NCI-H2107 (cell line): ENCODE data around the gene PIM2.
"Not testable (repeated sequence)": the region's sequence is repeated elsewhere in the genome, so short reads cannot be mapped to it uniquely, and the experiment has no call there.

Experiments
- DNase-seq: peaks from one replicate; lab custom pipeline; 2025; lab: John Stamatoyannopoulos, UW

Gene PIM2

DNA sequence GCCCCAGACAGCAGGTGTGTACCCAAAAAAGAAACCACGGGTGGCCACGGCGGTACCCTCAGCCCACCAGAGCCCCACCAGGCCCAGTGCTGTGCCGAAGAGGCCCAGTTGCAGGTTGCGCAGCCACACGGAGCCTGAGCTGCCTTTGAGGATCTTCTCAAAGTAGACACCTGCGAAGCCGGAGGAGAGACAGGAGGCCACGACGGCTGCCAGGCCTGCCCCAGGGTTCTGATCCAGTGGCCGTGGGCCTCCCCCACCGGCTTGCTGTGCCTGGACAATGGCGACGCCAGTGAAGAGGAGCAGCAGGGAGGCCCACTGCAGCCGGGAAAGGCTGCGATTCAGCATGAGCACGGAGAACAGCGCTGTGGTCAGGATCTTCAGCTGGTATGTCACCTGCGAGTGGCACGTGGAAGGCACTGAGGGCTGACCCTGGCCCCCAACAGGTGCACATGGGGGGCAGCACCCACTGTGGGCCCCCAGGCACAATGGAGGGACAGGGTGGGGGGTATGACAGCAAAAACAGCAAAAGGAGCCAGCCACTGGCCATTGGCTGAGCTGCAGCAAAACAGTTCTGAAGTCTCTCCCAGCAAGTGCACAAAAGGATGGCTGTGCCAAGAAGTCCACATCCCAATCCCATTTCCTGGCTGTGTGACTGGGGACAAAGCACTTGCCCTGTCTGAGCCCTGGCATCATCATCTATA, 13.6 kb downstream of the PIM2 start:
- DNase-seq, result no peak

DNA sequence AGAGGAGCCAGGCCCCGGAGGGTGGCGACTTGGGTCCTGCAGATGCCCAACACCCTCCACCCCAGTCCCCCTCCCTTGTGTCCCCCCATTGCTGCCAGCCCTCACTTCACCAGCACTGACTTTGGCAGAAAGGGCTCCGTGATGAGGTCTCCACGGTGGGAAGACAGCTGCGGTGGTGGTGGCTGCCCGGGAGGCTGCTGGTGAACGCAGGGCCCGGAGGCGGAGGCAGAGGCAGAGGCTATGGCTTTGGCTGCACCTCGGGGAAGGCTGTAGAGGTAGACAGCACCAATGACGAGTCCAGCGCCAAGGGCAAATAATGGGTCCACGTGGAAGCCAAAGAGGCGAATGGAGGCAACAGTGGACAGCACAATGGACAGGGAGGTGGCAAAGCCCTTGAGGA, 14.2 kb downstream of the PIM2 start:
- no peak for DNase-seq

DNA sequence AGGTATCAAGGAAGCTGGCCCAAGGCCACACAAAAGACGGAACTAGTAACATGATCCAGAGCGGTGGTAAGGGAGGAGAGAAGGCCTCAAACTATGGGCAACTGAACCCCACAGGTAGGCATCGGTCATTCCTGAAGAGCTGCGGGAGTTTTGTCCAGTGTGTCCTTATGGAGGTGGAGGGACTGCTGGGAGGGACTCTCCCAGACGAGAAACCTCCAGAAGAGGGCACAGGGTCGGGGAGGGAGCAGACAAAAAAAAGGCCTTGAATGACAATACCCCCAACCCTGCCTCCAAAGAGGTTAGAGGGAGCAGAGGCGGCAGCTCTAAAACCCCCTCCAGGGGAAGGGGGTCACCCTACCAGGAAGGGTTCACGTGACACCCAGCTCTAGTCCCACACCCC, 14.6 kb downstream of the PIM2 start:
- no peak for DNase-seq

DNA sequence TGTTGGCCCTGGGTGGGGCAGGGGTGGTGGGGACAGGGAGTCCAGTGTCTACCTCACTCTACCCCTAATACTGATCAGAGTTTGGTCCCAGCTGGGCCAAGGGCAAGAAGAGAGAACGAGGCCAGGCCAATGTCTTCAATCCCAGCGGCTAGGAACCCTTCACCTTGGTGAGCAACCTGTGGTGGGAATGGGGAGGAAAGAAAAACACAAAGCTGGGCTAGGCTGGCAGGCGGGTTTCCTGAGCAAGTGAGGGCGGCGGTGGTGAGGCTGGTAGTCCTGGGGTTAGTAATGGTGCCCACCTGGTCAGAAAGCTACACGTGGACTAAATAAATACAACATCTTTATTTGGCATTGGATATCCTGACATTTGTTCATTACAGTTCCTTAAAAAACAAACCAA, 15.5 kb downstream of the PIM2 start:
- DNase-seq, result no peak

DNA sequence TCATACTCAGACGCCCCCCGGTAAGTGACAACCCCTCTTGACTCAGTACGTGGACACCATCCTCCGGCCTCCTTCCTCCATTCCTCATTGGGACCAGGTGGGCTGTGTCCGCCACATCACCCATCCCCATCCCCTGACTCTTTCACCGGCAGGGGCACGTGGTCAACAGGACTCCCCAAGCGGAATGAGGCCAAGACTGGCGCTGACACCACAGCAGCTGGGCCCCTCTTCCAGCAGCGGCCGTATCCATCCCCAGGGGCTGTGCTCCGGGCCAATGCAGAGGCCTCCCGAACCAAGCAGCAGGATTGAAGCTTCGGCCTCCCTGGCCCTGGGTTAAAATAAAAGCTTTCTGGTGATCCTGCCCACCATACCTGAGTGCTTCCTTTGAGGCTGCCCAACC, 16.0 kb downstream of the PIM2 start:
- DNase-seq, result no peak

DNA sequence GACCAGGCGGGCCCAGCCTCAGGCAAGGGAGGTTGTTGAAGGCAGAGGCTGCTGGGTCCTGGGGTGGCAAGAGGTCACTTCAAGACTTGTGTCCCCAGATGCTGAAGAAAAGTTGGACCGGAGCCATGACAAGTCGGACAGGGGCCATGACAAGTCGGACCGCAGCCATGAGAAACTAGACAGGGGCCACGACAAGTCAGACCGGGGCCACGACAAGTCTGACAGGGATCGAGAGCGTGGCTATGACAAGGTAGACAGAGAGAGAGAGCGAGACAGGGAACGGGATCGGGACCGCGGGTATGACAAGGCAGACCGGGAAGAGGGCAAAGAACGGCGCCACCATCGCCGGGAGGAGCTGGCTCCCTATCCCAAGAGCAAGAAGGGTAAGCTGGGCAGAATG, 16.7 kb downstream of the PIM2 start:
- DNase-seq, result no peak

DNA sequence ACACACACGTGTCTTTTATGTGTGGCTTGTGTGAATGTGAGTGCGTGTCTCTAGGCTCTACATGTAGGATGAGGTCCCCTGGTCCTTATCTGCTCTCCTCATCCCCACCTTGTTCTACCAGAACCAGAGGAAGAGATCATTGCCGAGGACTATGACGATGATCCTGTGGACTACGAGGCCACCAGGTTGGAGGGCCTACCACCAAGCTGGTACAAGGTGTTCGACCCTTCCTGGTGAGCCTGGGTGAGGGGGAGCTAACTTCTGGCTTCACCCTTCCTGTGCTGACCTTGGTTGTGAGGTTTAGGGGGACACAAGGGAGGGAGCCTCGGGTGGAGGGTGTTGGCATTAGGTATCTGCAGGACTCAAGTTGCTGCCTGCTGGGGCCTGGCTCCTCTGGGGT, 17.8 kb downstream of the PIM2 start:
- no peak for DNase-seq

DNA sequence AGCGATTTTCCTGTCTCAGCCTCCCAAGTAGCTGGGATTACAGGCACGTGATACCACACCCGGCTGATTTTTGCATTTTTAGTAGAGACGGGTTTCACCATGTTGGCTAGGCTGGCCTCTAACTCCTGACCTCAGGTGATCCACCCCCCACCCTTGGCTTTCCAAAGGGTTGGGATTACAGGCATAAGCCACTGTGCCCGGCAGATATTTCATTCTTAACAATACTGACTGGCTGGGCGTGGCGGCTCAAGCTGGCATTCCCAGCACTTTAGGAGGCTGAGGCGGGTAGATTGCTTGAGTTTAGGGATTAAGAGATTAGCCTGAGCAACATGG, 19.8 kb downstream of the PIM2 start:
- no peak for DNase-seq

DNA sequence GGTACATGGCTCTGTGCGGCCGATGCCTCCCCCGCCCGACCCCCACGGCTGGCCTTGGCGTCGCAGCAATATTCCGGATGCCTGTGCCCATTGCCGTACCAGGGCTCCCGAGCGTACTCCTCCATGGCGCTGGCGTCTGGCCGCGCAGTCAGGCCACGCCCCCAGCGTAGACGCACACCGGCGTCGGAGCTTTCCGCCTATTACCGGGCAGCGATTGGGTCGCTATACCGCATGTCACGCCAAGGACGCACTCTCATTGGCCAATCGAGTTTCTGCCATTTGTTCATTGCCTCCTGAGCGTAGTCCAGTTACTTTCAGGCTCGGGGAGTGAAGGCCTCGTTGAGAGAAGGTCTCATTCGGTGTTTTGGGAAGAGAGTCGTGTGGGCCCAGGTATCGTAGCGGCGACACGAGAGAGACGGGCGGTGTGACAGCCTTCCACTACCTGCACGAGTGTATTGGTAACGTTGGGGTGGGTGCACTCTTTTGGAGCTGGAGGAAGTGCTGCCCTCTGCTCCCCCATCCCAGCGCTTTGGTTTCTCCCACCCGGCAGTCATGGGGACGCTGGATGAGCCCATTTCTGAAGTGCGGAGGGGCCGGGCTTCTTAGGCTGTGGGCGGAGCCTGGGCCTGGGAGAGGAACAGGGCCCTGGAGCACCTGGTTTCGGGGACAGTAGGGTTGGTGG, 21.1 kb downstream of the PIM2 start, which contains the start of the genes PQBP1 and TIMM17B:
Gene PQBP1 (plus strand): TSS at position 306 of the 682 bp plus-strand sequence. CDS start 580 bp downstream, outside the sequence.
Gene TIMM17B (minus strand): TSS at position 144 of the 682 bp plus-strand sequence. CDS start 19 bp downstream, at position 125.
- peak; percentile 94 for DNase-seq

DNA sequence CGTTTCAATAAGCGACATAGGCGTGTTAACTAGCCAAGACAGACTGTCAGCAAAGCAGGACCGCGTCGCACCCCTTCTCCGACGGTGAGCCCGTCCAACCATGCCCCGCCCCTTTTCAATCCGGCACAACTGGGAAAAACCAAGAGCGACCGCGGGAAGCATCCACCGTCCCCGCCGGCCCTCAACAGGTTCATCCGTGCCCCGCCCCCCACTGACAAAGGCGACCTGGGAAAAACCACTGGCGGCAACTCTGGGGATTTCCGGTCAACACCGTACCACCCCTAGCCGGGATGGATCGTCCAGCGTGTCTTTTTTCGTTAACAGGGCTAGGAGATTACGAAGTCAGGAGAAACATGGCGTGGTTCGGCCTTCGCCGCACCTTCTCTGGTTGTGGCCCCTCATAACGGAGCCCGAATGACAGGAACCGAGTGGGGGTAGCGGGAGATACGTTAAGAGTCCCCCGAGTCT, 21.6 kb downstream of the PIM2 start:
- DNase-seq, result peak; percentile 70

DNA sequence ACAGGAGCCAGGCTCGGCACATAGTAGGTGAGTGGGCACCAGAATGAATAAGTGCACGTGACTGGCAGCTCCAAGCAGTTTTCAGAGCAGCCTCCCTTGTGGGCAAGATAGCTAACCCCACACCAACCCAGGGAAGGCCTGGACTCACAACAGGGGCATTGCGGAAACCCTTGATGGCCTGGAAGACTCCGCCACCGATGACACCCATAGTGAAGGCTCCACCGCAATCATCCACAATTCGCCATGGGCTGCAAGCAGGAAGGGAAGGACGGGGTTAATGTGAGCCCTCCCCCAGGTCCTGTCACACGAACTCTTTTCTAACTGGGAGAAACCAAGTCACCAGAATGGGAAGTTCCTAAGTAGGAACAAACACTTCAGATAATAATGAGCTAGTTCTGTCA, 22.2 kb downstream of the PIM2 start:
- DNase-seq, result no peak

DNA sequence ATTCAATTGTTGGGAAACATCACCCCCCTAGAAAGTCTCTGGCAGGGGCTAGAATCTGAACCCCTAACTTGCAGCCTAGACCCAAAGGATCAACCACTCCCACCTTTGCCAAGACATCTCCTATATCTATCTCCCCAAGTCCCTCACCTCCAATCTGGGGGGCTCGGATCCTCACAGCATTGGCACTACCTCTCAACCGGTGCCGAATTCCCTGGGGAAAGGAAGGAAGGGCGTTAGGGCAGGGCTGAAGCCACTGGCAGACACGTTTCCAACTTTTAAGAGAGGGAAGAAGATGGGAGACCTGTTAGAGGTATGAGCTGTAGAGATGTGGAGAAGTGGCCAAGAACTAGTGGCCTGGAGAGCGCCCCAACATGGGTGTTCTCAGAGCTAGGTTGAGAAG, 23.9 kb downstream of the PIM2 start:
- no peak for DNase-seq

DNA sequence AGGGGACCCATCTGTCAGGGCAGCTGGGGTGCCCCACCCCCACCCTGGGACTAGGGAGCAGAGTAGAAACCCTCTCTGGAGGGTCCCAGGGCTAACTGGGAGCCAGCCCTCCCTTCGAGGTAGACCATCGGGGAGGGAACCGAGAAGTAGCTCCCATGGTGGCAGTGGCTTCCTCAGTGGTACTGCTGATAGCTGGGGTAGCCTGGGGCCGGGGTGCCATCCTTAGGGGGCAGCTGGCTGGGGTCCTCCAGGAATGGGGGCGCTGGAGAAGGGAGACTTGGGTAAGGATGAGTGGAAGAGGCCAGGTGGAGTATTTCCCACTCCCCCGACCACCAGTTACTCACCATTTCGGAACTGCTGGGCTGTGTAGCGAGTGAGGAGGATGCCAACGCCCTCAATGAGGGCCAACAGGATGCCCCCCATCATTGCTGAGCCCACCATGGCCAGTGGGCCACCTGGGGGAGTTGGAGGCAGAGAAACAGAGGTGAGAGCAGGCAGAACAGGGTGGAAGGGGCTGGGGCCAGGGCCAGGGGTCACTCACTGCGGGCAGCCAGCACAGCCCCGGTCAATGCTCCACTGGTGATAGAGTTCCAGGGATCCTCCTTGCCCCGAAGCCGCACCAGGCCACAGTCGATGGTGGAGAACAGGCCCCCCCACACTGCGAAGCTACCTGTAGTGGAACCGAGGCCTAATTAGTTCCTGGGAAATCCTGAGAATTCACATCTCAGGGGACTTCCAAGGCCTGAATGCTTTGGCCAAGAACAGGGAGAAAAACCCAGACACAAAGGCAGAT, 25.1 kb downstream of the PIM2 start:
- DNase-seq, result no peak

DNA sequence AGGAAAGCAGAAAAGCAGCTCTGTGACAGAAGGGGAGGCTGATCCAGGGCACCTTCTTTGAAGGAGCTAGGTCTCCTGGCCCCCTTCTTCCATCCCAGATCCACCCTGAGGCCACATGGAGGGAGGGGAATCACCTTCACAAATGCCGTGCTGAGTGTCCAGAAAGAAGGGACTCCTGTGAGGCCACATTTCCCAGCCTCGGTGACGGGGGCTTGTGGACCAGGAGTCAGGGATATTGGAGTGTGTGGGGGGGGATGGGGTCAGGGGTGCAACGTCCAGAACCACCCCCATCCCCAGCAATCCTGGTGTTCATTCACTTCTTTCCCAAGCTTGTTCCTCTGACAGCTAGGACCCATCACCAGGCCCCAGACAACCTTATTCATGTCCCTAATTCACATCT, 25.9 kb downstream of the PIM2 start:
- no peak for DNase-seq

DNA sequence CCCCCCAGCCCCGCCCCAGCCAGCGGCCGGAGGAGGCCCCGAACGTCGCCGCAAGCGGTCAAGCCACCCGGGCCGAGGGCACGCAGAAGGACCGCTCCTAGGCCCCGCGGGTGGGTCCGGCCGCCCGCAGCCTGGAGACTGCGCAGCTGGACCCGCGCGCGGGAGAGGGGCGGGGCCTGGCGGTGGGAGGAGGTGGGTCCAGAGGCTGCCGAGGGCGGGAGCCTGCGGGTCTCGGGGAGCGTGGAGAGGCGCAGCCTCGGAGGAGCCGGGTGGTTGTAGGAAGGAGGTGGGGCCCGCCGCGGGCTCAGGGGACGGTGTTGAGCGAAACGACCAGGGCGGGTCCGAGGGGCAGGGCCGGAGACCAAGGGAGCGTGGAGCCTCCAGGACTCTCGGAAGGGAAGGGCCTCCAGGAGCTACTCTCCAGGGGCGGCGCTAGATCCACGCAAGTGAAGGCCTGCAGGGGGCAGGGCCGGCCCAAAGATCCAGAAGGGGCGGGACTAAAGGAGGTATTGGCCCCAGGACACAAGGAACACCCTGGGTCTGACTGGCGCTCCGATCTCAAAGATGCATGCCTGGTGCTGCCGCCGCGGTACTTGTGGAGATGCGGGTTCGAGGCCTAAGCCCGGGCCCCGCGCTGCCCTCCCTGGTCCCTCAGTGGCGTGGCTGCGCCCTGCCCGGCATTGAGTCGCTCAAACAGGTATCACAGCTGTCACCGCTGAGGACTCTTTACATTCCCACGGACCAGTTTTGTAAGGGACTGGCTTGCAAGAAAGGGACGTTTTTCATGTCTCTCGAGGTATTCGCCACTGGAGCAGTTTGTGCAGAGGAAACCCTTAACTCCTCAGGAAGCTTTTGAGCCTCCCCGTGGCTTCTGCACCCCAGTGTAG, 27.2 kb downstream of the PIM2 start:
- DNase-seq, result peak; percentile 80

DNA sequence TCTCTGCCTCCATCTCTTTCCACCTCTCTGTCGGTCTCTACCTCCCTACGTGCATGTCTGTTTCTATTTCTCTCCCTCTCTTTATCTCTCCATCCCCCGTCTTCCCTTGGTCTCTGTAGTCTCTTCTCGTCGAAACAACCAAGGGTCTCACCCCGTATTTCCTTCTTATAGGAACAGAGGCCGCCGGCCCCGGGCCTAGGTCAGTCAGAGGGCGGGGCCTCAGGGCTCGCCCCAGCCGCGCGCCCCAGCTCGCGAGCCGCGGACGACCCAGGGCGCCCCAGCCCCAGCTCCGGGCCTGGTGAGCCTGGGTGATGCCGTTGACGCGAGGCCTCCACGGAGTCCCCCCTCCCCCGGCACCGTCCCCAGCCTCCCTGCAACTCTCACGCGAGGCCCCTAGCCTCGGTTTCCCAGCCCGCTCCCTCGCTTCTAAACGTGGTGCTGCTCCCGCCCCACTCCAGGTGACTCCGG, 27.9 kb downstream of the PIM2 start:
- DNase-seq, result no peak

DNA sequence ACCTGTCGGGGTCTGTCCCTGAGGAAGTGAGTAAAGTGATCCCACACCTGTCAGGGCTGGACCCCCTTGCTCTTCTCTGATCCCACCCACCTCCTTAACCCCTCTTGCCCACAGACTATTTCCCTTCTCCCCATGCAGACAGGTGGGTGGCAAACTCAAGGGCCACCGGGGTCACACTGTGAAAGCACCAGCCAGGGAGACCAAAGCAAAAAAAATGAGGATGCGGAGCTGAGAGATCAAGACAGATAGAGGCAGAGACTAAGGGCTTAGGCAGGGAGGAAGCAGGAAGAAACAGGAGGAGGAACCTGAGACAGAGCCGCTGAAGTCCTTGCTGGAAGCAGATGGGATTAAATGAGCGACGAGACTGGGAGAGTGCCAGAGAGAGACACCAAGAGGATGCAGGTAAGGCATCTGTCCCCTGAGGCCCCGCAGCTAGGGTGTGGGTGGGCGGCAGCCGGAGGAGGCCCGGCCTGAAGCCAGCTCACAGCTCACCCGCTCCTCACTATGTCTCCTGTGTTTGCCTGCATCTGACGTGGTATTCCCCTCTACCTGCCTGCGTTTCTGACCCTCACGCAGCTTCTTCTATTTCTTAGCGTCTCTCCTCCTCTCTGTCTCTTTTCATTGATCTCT, 28.4 kb downstream of the PIM2 start:
- DNase-seq, result no peak

DNA sequence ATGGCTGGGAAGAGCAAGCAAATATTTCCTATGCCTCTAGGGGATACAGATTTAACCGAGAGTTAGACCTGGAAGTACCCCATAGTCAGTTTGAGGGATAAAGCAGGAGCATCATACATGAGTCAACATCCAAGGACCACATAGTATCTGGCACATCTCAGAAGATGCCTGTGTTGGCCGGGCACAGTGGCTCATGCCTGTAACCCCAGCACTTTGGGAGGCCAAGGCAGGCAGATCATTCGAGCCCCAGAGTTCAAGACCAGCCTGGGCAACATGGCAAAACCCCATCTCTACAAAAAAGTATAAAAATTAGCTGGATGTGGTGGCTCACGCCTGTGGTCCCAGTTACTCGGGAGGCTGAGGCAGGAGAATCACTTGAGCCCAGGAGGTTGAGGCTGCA, 32.2 kb downstream of the PIM2 start:
- DNase-seq, result not testable (repeated sequence)

DNA sequence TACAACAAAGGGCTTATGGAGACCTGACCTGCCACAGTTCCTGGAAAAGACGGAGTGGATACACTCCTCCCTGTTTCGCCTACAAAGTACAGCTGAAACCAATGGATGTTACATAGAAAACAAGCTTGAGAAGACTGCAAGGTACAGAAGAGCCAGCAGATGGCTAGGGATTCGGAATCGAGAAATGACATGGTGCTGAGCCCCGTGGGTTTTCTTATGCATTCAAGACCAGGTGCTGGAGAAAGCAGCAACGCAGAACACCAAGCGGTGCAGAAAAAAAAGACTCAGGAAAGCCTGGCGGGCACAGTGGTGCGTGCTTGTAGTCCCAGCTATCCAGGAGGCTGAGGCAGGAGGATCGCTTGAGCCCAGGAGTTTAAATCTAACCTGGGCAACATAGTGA, 35.1 kb downstream of the PIM2 start:
- DNase-seq, result no peak

DNA sequence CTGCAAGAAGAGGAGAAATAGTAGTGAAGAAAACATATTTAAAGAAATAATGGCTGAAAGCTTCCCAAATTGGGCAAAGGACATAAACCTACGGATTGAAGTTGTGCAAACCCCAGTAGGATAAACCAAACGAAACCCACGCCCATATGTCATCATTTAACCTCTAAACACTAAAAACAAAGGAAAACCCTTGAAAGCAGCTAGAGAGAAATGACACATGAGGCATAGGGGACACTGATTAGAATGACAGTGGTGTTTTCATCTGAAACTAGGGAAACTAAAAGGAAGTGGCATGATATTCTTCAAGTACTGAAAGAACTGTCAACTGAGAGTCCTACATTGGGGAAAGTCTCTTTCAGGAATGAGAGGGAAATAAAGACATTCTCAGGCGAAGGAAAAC, 41.9 kb downstream of the PIM2 start:
- not testable (repeated sequence) for DNase-seq

DNA sequence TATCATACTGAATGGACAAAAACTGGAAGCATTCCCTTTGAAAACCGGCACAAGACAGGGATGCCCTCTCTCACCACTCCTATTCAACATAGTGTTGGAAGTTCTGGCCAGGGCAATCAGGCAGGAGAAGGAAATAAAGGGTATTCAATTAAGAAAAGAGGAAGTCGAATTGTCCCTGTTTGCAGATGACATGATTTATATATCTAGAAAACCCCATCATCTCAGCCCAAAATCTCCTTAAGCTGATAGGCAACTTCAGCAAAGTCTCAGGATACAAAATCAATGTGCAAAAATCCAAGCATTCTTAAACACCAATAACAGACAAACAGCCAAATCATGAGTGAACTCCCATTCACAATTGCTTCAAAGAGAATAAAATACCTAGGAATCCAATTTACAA, 46.8 kb downstream of the PIM2 start:
- DNase-seq, result not testable (repeated sequence)
